NOMO-1 (cell line): ENCODE measurements around the gene CPNE5.
"Not testable (repeated sequence)": the region's sequence is repeated elsewhere in the genome, so short reads cannot be mapped to it uniquely, and the experiment has no call there.

Experiments used
- DNase-seq, 2 experiments: peaks; one replicate each; lab custom pipeline; 2025; ENCODE audit not compliant: unreplicated experiment in 2 of 2; lab: John Stamatoyannopoulos, UW

The CPNE5 gene

GRCh38 chr6:36729161-36729524 is 110.1 kb downstream of the CPNE5 start:
- no peak for DNase-seq

- no peak for DNase-seq
These were observed 110.7 kb downstream of the CPNE5 start for GRCh38 chr6:36728289-36729160.

- DNase-seq = peak; percentile 9 to 27
These were observed 111.7 kb downstream of the CPNE5 start for GRCh38 chr6:36727505-36728021.

- DNase-seq = no peak
These were observed 113.7 kb downstream of the CPNE5 start for GRCh38 chr6:36725581-36725980.

GRCh38 chr6:36724514-36725390 is 114.5 kb downstream of the CPNE5 start:
- no peak for DNase-seq

- DNase-seq = not testable (repeated sequence)
These were observed 115.3 kb downstream of the CPNE5 start for GRCh38 chr6:36723992-36724391.

- no peak for DNase-seq
These were observed 116.4 kb downstream of the CPNE5 start for GRCh38 chr6:36722879-36723278.

GRCh38 chr6:36722365-36722764 is 116.9 kb downstream of the CPNE5 start:
- no peak for DNase-seq

GRCh38 chr6:36721369-36722140 is 117.7 kb downstream of the CPNE5 start:
- DNase-seq = no peak

GRCh38 chr6:36720251-36721141 is 118.7 kb downstream of the CPNE5 start:
- no peak for DNase-seq

- no peak for DNase-seq
These were observed 120.1 kb downstream of the CPNE5 start for GRCh38 chr6:36719126-36719525.

- no peak for DNase-seq
These were observed 120.7 kb downstream of the CPNE5 start for GRCh38 chr6:36718560-36718959.

GRCh38 chr6:36717871-36718540 is 121.2 kb downstream of the CPNE5 start:
- DNase-seq = no peak

GRCh38 chr6:36717231-36717825 is 121.9 kb downstream of the CPNE5 start:
- no peak for DNase-seq

- DNase-seq = no peak
These were observed 122.7 kb downstream of the CPNE5 start for GRCh38 chr6:36716476-36717093.

GRCh38 chr6:36715469-36715868 is 123.8 kb downstream of the CPNE5 start:
- no peak for DNase-seq

GRCh38 chr6:36714511-36714910 is 124.7 kb downstream of the CPNE5 start:
- no peak for DNase-seq

- DNase-seq = no peak
These were observed 125.4 kb downstream of the CPNE5 start for GRCh38 chr6:36713846-36714245.
